ENCODE data around the gene CSF2RB.

The CSF2RB gene

DNA sequence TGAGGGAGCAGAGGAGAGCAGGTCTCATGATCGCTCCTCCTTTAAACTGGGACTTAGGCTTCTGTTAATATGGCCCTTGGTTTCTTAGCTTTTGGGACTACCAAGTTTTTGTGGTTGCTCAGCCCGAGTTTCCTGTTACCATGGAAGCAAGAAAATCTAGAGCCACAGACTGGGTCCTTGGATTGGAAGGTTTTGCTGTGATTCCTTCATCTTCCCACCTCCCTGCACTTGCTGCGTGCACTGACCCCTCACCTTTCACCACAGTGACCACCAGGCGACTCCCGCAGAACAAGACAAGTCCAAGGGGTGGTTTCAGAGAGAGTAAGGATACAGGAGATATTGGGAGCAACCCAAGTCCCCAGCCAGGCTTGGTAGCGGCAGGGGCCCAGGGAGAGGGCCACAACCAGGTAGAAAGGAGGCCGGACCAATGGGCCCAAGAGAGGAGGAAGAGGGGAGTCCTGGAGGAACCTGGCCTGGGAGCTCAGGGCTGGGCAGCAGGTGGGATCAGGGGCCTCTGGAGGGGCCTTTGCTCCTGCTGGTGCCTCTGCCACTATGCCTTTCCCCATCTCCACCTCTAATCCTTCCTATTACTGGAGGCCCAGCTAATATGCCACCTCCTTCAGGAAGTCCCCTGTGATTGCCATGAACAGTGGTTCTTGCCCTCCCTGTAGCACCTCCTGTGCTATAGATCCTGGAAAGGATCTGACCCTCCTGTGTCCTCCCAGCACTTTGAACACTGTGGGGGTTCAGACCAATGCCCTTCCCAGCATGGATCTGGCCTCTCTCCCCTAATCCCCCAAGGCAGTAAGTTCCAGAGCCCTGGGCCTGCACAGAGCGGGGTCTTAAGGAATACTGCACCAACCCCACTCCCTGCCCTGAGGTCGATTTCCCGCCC is 21.2 kb downstream of the CSF2RB start:
- Histone ChIP-seq H3K36me3 (ENCODE audit: control insufficient read depth in 4 of 4, insufficient read depth in 4 of 4, low read length in 3 of 4) (peaks cover 0 to 58% (median 37%) of the 10 kb centered on the region in 4 experiments), H3K4me1 (ENCODE audit: control extremely low read depth in 1 of 4, control insufficient read depth in 4 of 4, insufficient read depth in 4 of 4, low read length in 3 of 4) (peaks cover 0 to 12% (median 0%) of the 10 kb centered on the region in 4 experiments), H3K27me3 (replicated peaks in 2 of 5; ENCODE audit: control insufficient read depth in 4 of 5, insufficient read depth in 5 of 5, low read length in 4 of 5) (no peaks in the 10 kb centered on the region), H3K27ac (ENCODE audit: insufficient read depth in 1 of 2, low read depth in 1 of 2, low read length in 2 of 2, poor library complexity in 1 of 2, severe bottlenecking in 2 of 2) (no peak overlapping the region), H3K4me3 (ENCODE audit: control insufficient read depth in 1 of 7, extremely low read depth in 1 of 7, insufficient read depth in 4 of 7, low read depth in 2 of 7, low read length in 6 of 7) (no peak overlapping the region), H3K9me3 (ENCODE audit: control extremely low read depth in 1 of 5, control insufficient read depth in 4 of 5, insufficient read depth in 2 of 5, low read depth in 1 of 5, low read length in 4 of 5) (no peaks in the 10 kb centered on the region)
- no peak for DNase-seq
- ChIA-PET CTCF (interaction anchor here (1.4 to 1.6 kb wide), 3 partner anchors 9 to 26 kb away, joined by 3 to 4 read pairs (median 4); no protein-coding TSS in a partner anchor), POLR2A (interaction anchor here (0.6 kb wide), 1 partner anchor 9 kb away, joined by 3 read pairs; no protein-coding TSS in a partner anchor)
- WGBS (ENCODE audit: insufficient coverage): 100% methylated on average over 6 of the region's 10 CpGs

DNA sequence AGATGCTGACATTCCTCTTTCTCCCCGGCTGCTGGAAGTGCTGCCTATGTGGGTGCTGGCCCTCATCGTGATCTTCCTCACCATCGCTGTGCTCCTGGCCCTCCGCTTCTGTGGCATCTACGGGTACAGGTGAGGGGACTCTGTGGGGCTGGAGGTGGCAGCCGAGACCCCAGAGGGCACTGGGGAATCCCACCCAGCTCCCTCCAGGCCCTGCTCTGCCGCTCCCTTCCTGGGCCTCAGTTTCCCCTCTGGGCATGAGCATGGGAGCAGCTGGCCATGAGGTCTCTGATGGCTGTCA is 21.8 kb downstream of the CSF2RB start:
- Histone ChIP-seq H3K27me3 (replicated peaks in 2 of 5; ENCODE audit: control insufficient read depth in 4 of 5, insufficient read depth in 5 of 5, low read length in 4 of 5) (no peaks in the 10 kb centered on the region), H3K27ac (ENCODE audit: insufficient read depth in 1 of 2, low read depth in 1 of 2, low read length in 2 of 2, poor library complexity in 1 of 2, severe bottlenecking in 2 of 2) (no peak overlapping the region), H3K36me3 (ENCODE audit: control insufficient read depth in 4 of 4, insufficient read depth in 4 of 4, low read length in 3 of 4) (peaks cover 0 to 54% (median 33%) of the 10 kb centered on the region in 4 experiments), H3K4me3 (ENCODE audit: control insufficient read depth in 1 of 7, extremely low read depth in 1 of 7, insufficient read depth in 4 of 7, low read depth in 2 of 7, low read length in 6 of 7) (no peak overlapping the region), H3K9me3 (ENCODE audit: control extremely low read depth in 1 of 5, control insufficient read depth in 4 of 5, insufficient read depth in 2 of 5, low read depth in 1 of 5, low read length in 4 of 5) (no peaks in the 10 kb centered on the region), H3K4me1 (ENCODE audit: control extremely low read depth in 1 of 4, control insufficient read depth in 4 of 4, insufficient read depth in 4 of 4, low read length in 3 of 4) (peaks cover 0 to 12% (median 0%) of the 10 kb centered on the region in 4 experiments)
- ChIA-PET POLR2A (no interaction called here), CTCF (interaction anchor here (1.4 kb wide), 1 partner anchor 11 kb away, joined by 4 read pairs; no protein-coding TSS in a partner anchor)
- no peak for DNase-seq
- 100% methylated on average over 4 of the region's 7 CpGs for WGBS (ENCODE audit: insufficient coverage)

DNA sequence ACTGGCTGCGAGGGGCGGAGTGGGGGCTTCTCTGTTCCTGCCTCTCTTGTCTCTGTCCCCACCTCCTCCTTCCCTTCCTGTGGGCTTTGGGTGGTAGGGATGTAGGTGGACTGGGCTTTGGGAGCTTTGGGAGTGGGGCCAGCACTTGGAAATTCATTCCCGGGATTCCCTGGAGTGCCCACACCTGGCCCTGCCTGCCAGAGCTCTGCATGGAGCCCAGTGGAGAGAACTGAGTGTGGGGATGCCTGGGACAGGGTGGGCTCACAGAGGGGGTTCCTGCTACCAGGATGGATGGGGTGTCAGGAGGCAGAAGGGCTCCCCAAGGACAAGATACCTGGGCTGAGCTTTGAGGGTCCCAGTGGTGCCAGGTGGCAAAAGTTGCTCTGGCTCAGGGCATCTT is 22.3 kb downstream of the CSF2RB start:
- POLR2A ChIA-PET: no interaction called here
- H3K27ac ChIP-seq (ENCODE audit: insufficient read depth in 1 of 2, low read depth in 1 of 2, low read length in 2 of 2, poor library complexity in 1 of 2, severe bottlenecking in 2 of 2): no peak overlapping the region
- H3K36me3 ChIP-seq (ENCODE audit: control insufficient read depth in 4 of 4, insufficient read depth in 4 of 4, low read length in 3 of 4): peaks cover 0 to 50% (median 31%) of the 10 kb centered on the region in 4 experiments
- H3K4me3 ChIP-seq (ENCODE audit: control insufficient read depth in 1 of 7, extremely low read depth in 1 of 7, insufficient read depth in 4 of 7, low read depth in 2 of 7, low read length in 6 of 7): no peak overlapping the region
- no peak for DNase-seq
- H3K27me3 ChIP-seq (replicated peaks in 2 of 5; ENCODE audit: control insufficient read depth in 4 of 5, insufficient read depth in 5 of 5, low read length in 4 of 5): no peaks in the 10 kb centered on the region
- H3K4me1 ChIP-seq (ENCODE audit: control extremely low read depth in 1 of 4, control insufficient read depth in 4 of 4, insufficient read depth in 4 of 4, low read length in 3 of 4): peaks cover 0 to 12% (median 0%) of the 10 kb centered on the region in 4 experiments
- H3K9me3 ChIP-seq (ENCODE audit: control extremely low read depth in 1 of 5, control insufficient read depth in 4 of 5, insufficient read depth in 2 of 5, low read depth in 1 of 5, low read length in 4 of 5): no peaks in the 10 kb centered on the region
- WGBS (ENCODE audit: insufficient coverage): no CpG with 5 or more reads among the region's 3 CpGs
- CTCF ChIA-PET: interaction anchor here (1.4 kb wide), 1 partner anchor 11 kb away, joined by 4 read pairs; no protein-coding TSS in a partner anchor

DNA sequence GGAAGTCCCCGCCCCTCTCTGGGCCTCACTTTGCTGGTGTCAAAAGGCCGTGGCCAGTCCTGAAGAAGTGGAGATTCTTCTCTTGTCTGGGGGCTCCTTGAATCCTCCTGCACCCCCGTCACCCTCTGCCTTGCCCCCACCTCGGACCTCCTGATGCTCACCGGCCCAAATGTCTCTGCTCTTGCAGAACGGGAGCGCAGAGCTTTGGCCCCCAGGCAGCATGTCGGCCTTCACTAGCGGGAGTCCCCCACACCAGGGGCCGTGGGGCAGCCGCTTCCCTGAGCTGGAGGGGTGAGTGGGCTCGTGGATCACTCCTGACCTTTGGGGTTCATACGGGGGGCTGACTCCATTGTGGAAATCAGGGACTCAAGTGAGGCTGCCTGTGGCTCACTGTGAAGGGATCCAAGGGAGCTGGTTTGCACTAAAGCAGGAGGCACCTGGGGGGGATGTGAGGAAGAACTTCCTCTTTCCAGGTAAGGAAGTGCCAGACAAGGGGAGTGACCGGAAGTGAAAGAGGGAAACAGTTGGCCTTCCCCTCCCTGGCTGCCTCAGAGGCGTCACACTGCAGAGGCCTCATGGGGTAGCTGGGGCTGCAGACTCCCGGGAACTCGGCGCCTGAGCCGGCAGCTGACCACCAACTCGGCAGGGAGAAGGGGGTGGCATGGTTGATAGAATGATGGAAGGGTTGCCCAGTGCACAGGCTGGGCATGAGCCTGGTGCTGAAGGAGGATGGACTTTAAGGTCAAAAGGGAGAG is 23.1 kb downstream of the CSF2RB start:
- Histone ChIP-seq H3K9me3 (ENCODE audit: control extremely low read depth in 1 of 5, control insufficient read depth in 4 of 5, insufficient read depth in 2 of 5, low read depth in 1 of 5, low read length in 4 of 5) (no peaks in the 10 kb centered on the region), H3K4me3 (ENCODE audit: control insufficient read depth in 1 of 7, extremely low read depth in 1 of 7, insufficient read depth in 4 of 7, low read depth in 2 of 7, low read length in 6 of 7) (no peak overlapping the region), H3K36me3 (ENCODE audit: control insufficient read depth in 4 of 4, insufficient read depth in 4 of 4, low read length in 3 of 4) (peaks cover 0 to 45% (median 29%) of the 10 kb centered on the region in 4 experiments), H3K27me3 (replicated peaks in 2 of 5; ENCODE audit: control insufficient read depth in 4 of 5, insufficient read depth in 5 of 5, low read length in 4 of 5) (no peaks in the 10 kb centered on the region), H3K4me1 (ENCODE audit: control extremely low read depth in 1 of 4, control insufficient read depth in 4 of 4, insufficient read depth in 4 of 4, low read length in 3 of 4) (peaks cover 0 to 12% (median 0%) of the 10 kb centered on the region in 4 experiments), H3K27ac (ENCODE audit: insufficient read depth in 1 of 2, low read depth in 1 of 2, low read length in 2 of 2, poor library complexity in 1 of 2, severe bottlenecking in 2 of 2) (no peak overlapping the region)
- ChIA-PET CTCF (no interaction called here), POLR2A (no interaction called here)
- WGBS (ENCODE audit: insufficient coverage): 92% methylated on average over 16 of the region's 20 CpGs
- no peak for DNase-seq

DNA sequence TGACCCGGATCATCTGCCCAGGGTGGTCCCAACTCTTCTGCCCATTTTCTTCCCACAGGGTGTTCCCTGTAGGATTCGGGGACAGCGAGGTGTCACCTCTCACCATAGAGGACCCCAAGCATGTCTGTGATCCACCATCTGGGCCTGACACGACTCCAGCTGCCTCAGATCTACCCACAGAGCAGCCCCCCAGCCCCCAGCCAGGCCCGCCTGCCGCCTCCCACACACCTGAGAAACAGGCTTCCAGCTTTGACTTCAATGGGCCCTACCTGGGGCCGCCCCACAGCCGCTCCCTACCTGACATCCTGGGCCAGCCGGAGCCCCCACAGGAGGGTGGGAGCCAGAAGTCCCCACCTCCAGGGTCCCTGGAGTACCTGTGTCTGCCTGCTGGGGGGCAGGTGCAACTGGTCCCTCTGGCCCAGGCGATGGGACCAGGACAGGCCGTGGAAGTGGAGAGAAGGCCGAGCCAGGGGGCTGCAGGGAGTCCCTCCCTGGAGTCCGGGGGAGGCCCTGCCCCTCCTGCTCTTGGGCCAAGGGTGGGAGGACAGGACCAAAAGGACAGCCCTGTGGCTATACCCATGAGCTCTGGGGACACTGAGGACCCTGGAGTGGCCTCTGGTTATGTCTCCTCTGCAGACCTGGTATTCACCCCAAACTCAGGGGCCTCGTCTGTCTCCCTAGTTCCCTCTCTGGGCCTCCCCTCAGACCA is 24.0 kb downstream of the CSF2RB start:
- no peaks in the 10 kb centered on the region for H3K9me3 ChIP-seq (ENCODE audit: control extremely low read depth in 1 of 5, control insufficient read depth in 4 of 5, insufficient read depth in 2 of 5, low read depth in 1 of 5, low read length in 4 of 5)
- WGBS (ENCODE audit: insufficient coverage): 96% methylated on average over 14 of the region's 14 CpGs
- peaks cover 0 to 12% (median 0%) of the 10 kb centered on the region in 4 experiments for H3K4me1 ChIP-seq (ENCODE audit: control extremely low read depth in 1 of 4, control insufficient read depth in 4 of 4, insufficient read depth in 4 of 4, low read length in 3 of 4)
- H3K36me3 ChIP-seq (ENCODE audit: control insufficient read depth in 4 of 4, insufficient read depth in 4 of 4, low read length in 3 of 4): peaks cover 0 to 44% (median 26%) of the 10 kb centered on the region in 4 experiments
- no peaks in the 10 kb centered on the region for H3K27me3 ChIP-seq (replicated peaks in 2 of 5; ENCODE audit: control insufficient read depth in 4 of 5, insufficient read depth in 5 of 5, low read length in 4 of 5)
- DNase-seq: no peak
- H3K27ac ChIP-seq (ENCODE audit: insufficient read depth in 1 of 2, low read depth in 1 of 2, low read length in 2 of 2, poor library complexity in 1 of 2, severe bottlenecking in 2 of 2): no peak overlapping the region
- ChIA-PET POLR2A (interaction anchor here (0.5 kb wide), 1 partner anchor 68 kb away, joined by 6 read pairs; no protein-coding TSS in a partner anchor), CTCF (interaction anchor here (1.3 kb wide), 1 partner anchor 40 kb away, joined by 3 read pairs; no protein-coding TSS in a partner anchor)
- no peak overlapping the region for H3K4me3 ChIP-seq (ENCODE audit: control insufficient read depth in 1 of 7, extremely low read depth in 1 of 7, insufficient read depth in 4 of 7, low read depth in 2 of 7, low read length in 6 of 7)

DNA sequence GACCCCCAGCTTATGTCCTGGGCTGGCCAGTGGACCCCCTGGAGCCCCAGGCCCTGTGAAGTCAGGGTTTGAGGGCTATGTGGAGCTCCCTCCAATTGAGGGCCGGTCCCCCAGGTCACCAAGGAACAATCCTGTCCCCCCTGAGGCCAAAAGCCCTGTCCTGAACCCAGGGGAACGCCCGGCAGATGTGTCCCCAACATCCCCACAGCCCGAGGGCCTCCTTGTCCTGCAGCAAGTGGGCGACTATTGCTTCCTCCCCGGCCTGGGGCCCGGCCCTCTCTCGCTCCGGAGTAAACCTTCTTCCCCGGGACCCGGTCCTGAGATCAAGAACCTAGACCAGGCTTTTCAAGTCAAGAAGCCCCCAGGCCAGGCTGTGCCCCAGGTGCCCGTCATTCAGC is 24.6 kb downstream of the CSF2RB start:
- peaks cover 0 to 12% (median 0%) of the 10 kb centered on the region in 4 experiments for H3K4me1 ChIP-seq (ENCODE audit: control extremely low read depth in 1 of 4, control insufficient read depth in 4 of 4, insufficient read depth in 4 of 4, low read length in 3 of 4)
- ChIA-PET POLR2A (interaction anchor here (0.5 kb wide), 2 partner anchors 11 to 67 kb away, joined by 3 to 6 read pairs; no protein-coding TSS in a partner anchor), CTCF (interaction anchor here (1.3 kb wide), 1 partner anchor 39 kb away, joined by 3 read pairs; no protein-coding TSS in a partner anchor)
- H3K9me3 ChIP-seq (ENCODE audit: control extremely low read depth in 1 of 5, control insufficient read depth in 4 of 5, insufficient read depth in 2 of 5, low read depth in 1 of 5, low read length in 4 of 5): no peaks in the 10 kb centered on the region
- H3K36me3 ChIP-seq (ENCODE audit: control insufficient read depth in 4 of 4, insufficient read depth in 4 of 4, low read length in 3 of 4): peaks cover 0 to 39% (median 21%) of the 10 kb centered on the region in 4 experiments
- DNase-seq: no peak
- 99% methylated on average over 12 of the region's 12 CpGs for WGBS (ENCODE audit: insufficient coverage)
- no peak overlapping the region for H3K27ac ChIP-seq (ENCODE audit: insufficient read depth in 1 of 2, low read depth in 1 of 2, low read length in 2 of 2, poor library complexity in 1 of 2, severe bottlenecking in 2 of 2)
- H3K4me3 ChIP-seq (ENCODE audit: control insufficient read depth in 1 of 7, extremely low read depth in 1 of 7, insufficient read depth in 4 of 7, low read depth in 2 of 7, low read length in 6 of 7): no peak overlapping the region
- no peaks in the 10 kb centered on the region for H3K27me3 ChIP-seq (replicated peaks in 2 of 5; ENCODE audit: control insufficient read depth in 4 of 5, insufficient read depth in 5 of 5, low read length in 4 of 5)

Data from common myeloid progenitor, CD34-positive (primary cell).